Prostate gland (tissue), 2 donors: ENCODE results near the gene NCOA6. TPM values are rescaled to one million over a fixed set of nuclear protein-coding genes. Genes with fewer than 3 reads are reported as not detected.

ENCODE experiments used
- DNase-seq: peaks from one replicate; pipeline ENCODE4 v3.0.0-alpha.2; 2019; ENCODE audit warnings: low spot score
- H3K27ac ChIP-seq, 2 donors: fragments of 200-600 bp; sonication (generic); 2 replicates each; pipeline ENCODE4 v1.5.1; 2017 to 2019
- H3K27me3 ChIP-seq: fragments of 200-600 bp; sonication (generic); replicated peaks from 2 replicates; pipeline ENCODE4 v1.5.1; 2019; ENCODE audit not compliant: insufficient read depth
- H3K36me3 ChIP-seq, 2 donors: fragments of 200-600 bp; sonication (generic); 1 replicate in 1 of 2; 2 replicates in 1 of 2; pipeline versions ENCODE4 v1.5.1 to v1.8.1; 2017 to 2019
- H3K4me1 ChIP-seq: fragments of 200-600 bp; sonication (generic); replicated peaks from 2 replicates; pipeline ENCODE4 v1.5.1; 2019
- H3K4me3 ChIP-seq, 2 donors: fragments of 200-600 bp; sonication (generic); 2 replicates each; pipeline ENCODE4 v1.5.1; 2017 to 2019
- H3K9me3 ChIP-seq: fragments of 200-600 bp; sonication (generic); 2 replicates; pipeline ENCODE4 v1.5.1; 2017
- POLR2A ChIP-seq: fragments of 450-650 bp; IDR thresholded peaks from one replicate; pipeline ENCODE4 v1.6.1; 2016; ENCODE audit warnings: antibody characterized with exemption, mild to moderate bottlenecking
- POLR2AphosphoS5 ChIP-seq: sonication (generic); formaldehyde crosslinking; IDR thresholded peaks from one replicate; pipeline ENCODE4 v1.6.1; 2017; ENCODE audit warnings: antibody characterized with exemption
- WGBS: methylation state at CpG from one replicate; pipeline ENCODE4 v1.1.5; 2018; 5-methylcytosine and 5-hydroxymethylcytosine counted together
- intact Hi-C: fragments of 100-400 bp; cut with DNase I; formaldehyde crosslinking; loops from one replicate; pipeline ENCODE4 v1.14.2; 2022
- total RNA-seq, 2 donors: library from RNA; depleted of rRNA; stranded (reverse); fragments of >200 nt; gene quantifications; one replicate each; pipeline ENCODE4 v1.1.0, GENCODE V29; 2016
- TF ChIP-seq, protein P1 (sequence below), 4 experiments: fragments of 200-600 bp in 2 of 4; fragments of 450-650 bp in 2 of 4; sonication (generic) in 2 of 4; IDR thresholded peaks; 1 replicate in 3 of 4; 2 replicates in 1 of 4; pipeline ENCODE4 v1.5.1; 2016 to 2019; ENCODE audit warnings: antibody characterized with exemption in 4 of 4, mild to moderate bottlenecking in 2 of 4, moderate library complexity in 2 of 4

The NCOA6 gene
- total RNA-seq, 2 donors from 2014 or later, result 19.6 to 43.7 TPM

DNA sequence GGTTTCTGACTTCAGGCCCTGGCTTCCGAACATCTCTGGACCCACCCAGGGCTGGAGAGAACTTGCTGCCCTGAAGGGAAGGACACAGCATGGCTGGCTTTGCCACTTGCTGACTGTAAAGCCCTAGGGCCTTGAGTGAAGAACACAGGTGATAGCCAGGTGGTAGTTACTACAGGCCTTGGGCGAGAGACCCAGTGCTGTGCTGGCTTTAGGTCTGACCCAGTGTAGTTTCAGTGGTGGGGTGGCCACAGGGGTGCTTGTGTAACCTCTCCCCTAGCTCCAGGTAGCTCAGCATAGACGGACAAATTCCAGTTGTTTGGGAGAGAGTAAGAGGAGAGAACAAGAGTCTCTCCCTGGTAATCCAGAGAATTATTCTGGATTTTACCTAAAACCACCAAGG, 27.1 kb downstream of the NCOA6 start:
- Histone ChIP-seq H3K27me3 (no peaks in the 10 kb centered on the region), H3K9me3 (no peaks in the 10 kb centered on the region), H3K36me3 (no peaks in the 10 kb centered on the region), H3K4me3 (no peak overlapping the region), H3K27ac (no peak overlapping the region), H3K4me1 (no peaks in the 10 kb centered on the region)
- TF ChIP-seq POLR2A (no peak), POLR2AphosphoS5 (no peak)
- TF ChIP-seq, protein P1, sequence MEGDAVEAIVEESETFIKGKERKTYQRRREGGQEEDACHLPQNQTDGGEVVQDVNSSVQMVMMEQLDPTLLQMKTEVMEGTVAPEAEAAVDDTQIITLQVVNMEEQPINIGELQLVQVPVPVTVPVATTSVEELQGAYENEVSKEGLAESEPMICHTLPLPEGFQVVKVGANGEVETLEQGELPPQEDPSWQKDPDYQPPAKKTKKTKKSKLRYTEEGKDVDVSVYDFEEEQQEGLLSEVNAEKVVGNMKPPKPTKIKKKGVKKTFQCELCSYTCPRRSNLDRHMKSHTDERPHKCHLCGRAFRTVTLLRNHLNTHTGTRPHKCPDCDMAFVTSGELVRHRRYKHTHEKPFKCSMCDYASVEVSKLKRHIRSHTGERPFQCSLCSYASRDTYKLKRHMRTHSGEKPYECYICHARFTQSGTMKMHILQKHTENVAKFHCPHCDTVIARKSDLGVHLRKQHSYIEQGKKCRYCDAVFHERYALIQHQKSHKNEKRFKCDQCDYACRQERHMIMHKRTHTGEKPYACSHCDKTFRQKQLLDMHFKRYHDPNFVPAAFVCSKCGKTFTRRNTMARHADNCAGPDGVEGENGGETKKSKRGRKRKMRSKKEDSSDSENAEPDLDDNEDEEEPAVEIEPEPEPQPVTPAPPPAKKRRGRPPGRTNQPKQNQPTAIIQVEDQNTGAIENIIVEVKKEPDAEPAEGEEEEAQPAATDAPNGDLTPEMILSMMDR (IDR thresholded peaks at IDR 0.05), result no peak
- DNase-seq, result no peak
- intact Hi-C loops, result no loop called here
- 79% methylated on average over 3 of the region's 3 CpGs for WGBS

GRCh38 chr20:34797012-34797995, 28.1 kb downstream of the NCOA6 start:
- WGBS, result 88% methylated on average over 8 of the region's 8 CpGs
- TF ChIP-seq POLR2AphosphoS5, result no peak
- TF ChIP-seq, protein P1 (IDR thresholded peaks at IDR 0.05), result no peak
- no peak for TF ChIP-seq POLR2A
- no peak for DNase-seq
- no peak overlapping the region for H3K27ac ChIP-seq
- no peaks in the 10 kb centered on the region for H3K9me3 ChIP-seq
- no peaks in the 10 kb centered on the region for H3K4me1 ChIP-seq
- H3K36me3 ChIP-seq, result no peaks in the 10 kb centered on the region
- no peak overlapping the region for H3K4me3 ChIP-seq
- intact Hi-C loops, result no loop called here
- H3K27me3 ChIP-seq, result no peaks in the 10 kb centered on the region

DNA sequence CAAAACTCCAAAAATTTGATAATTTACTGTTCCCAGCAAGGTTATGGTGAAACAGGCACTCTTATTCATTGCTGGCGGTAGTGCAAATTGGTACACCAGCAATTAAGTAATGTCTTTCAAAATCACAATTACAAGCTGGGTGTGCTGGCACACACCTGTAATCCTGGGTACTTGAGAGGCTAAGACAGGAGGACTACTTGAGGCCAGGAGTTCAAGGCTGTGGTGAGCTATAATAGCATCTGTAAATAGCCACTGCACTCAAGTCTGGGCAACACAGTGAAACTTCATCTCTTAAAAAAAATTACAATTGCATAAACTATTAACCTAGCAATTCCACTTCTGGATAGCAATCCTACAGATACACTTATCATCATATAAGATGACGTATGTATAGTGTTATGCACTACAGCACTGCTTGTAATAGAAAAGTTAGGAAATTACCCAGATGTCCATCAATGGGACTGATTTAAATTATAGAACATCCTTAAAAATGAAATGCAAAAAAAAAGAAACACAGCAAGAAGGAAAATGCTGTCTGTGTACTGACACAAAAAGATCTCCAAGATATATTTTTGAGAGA, 31.4 kb downstream of the NCOA6 start:
- DNase-seq, result no peak
- H3K36me3 ChIP-seq, result no peaks in the 10 kb centered on the region
- H3K4me1 ChIP-seq, result no peaks in the 10 kb centered on the region
- no peak for TF ChIP-seq POLR2AphosphoS5
- TF ChIP-seq, protein P1 (IDR thresholded peaks at IDR 0.05), result no peak
- no peak for TF ChIP-seq POLR2A
- intact Hi-C loops, result no loop called here
- no peaks in the 10 kb centered on the region for H3K27me3 ChIP-seq
- WGBS, result 90% methylated on average over 2 of the region's 2 CpGs
- no peak overlapping the region for H3K27ac ChIP-seq
- H3K4me3 ChIP-seq, result no peak overlapping the region
- H3K9me3 ChIP-seq, result no peaks in the 10 kb centered on the region

DNA sequence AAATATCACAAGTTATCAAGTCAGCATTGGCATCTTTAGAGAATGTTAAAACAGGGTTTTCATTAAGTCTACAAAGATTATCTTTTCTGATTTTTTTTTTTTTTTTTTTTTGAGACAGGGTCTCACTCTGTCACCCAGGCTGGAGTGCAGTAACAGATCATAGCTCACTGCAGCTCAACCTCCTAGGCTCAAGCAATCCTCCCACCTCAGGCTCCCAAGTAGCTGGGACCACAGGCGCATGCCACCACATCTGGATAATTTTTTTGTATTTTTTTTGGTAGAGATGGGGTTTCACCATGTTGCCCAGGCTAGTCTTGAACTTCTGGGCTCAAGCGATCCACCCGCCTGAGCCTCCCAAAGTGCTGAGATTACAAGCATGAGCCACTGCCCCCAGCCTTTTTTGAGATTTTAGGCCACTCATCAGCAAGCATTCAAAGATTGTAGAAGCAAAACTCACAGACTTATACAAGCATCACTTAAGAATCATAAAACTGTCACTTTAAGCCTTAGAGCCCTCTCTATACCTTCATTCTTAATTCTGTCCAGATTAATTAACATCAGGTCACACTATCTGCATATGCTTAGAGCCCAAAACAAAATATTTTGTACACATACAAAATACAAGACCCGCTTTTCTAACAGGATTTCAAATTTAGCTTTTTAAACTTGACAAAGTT, 32.6 kb downstream of the NCOA6 start:
- H3K9me3 ChIP-seq, result no peaks in the 10 kb centered on the region
- no peak for DNase-seq
- WGBS, result 93% methylated on average over 4 of the region's 4 CpGs
- no peak overlapping the region for H3K4me3 ChIP-seq
- no peaks in the 10 kb centered on the region for H3K27me3 ChIP-seq
- no peaks in the 10 kb centered on the region for H3K36me3 ChIP-seq
- intact Hi-C loops, result no loop called here
- H3K4me1 ChIP-seq, result no peaks in the 10 kb centered on the region
- H3K27ac ChIP-seq, result no peak overlapping the region
- TF ChIP-seq POLR2A (no peak), POLR2AphosphoS5 (no peak)
- TF ChIP-seq, protein P1 (IDR thresholded peaks at IDR 0.05), result no peak
